UCSD-AML1 (cell line): ENCODE measurements around the gene SFMBT2.
"Not testable (repeated sequence)": the region's sequence is repeated elsewhere in the genome, so short reads cannot be mapped to it uniquely, and the experiment has no call there.

ENCODE experiments used
- DNase-seq: peaks from one replicate; lab custom pipeline; 2025; ENCODE audit not compliant: unreplicated experiment; lab: John Stamatoyannopoulos, UW

Gene SFMBT2

GRCh38 chr10:7234109-7234508 lies 176.7 kb downstream of the SFMBT2 start:
- DNase-seq: no peak

- no peak for DNase-seq
These were observed 177.4 kb downstream of the SFMBT2 start for GRCh38 chr10:7233259-7233991.

GRCh38 chr10:7231509-7232414 lies 179.1 kb downstream of the SFMBT2 start:
- DNase-seq: no peak

- DNase-seq: no peak
These were observed 179.9 kb downstream of the SFMBT2 start for GRCh38 chr10:7230951-7231350.

GRCh38 chr10:7230036-7230435 lies 180.8 kb downstream of the SFMBT2 start:
- DNase-seq: no peak

GRCh38 chr10:7225133-7225532 lies 185.7 kb downstream of the SFMBT2 start:
- DNase-seq: no peak

- DNase-seq: no peak
These were observed 191.9 kb downstream of the SFMBT2 start for GRCh38 chr10:7218968-7219367.

- DNase-seq: not testable (repeated sequence)
These were observed 198.1 kb downstream of the SFMBT2 start for GRCh38 chr10:7212696-7213095.

GRCh38 chr10:7211857-7212577 lies 198.8 kb downstream of the SFMBT2 start:
- no peak for DNase-seq

GRCh38 chr10:7210516-7210915 lies 200.3 kb downstream of the SFMBT2 start:
- DNase-seq: no peak

GRCh38 chr10:7209458-7209857 lies 201.4 kb downstream of the SFMBT2 start:
- no peak for DNase-seq

GRCh38 chr10:7206412-7207100 lies 204.3 kb downstream of the SFMBT2 start:
- no peak for DNase-seq

- no peak for DNase-seq
These were observed 205.2 kb downstream of the SFMBT2 start for GRCh38 chr10:7205656-7206055.

GRCh38 chr10:7202793-7203355 lies 208.0 kb downstream of the SFMBT2 start:
- DNase-seq: no peak

- DNase-seq: no peak
These were observed 211.6 kb downstream of the SFMBT2 start for GRCh38 chr10:7199152-7199760.

GRCh38 chr10:7196284-7196683 lies 214.6 kb downstream of the SFMBT2 start:
- DNase-seq: no peak

- no peak for DNase-seq
These were observed 215.7 kb downstream of the SFMBT2 start for GRCh38 chr10:7195118-7195517.

GRCh38 chr10:7194571-7194970 lies 216.3 kb downstream of the SFMBT2 start:
- DNase-seq: no peak

- no peak for DNase-seq
These were observed 217.5 kb downstream of the SFMBT2 start for GRCh38 chr10:7193369-7193768.

- DNase-seq: no peak
These were observed 217.9 kb downstream of the SFMBT2 start for GRCh38 chr10:7192831-7193361.
